Activated B cell treated with CpG ODN at 0.5 μM for 24 hours (primary cell): Measurements from ENCODE around the gene ALMS1. TPM values are rescaled to one million over a fixed set of nuclear protein-coding genes. Genes with fewer than 3 reads are reported as not detected.
A peak's percentile ranks its signal among the peaks of the same experiment; 100 is the strongest.
"Not testable (repeated sequence)": the region's sequence is repeated elsewhere in the genome, so short reads cannot be mapped to it uniquely, and the experiment has no call there.

ENCODE experiments used
- ATAC-seq: fragments of 200-7000 bp; cut with Tn5 transposase; one replicate; pipeline ENCODE4 v1.10.0; 2021; ENCODE audit warnings: low read depth, mild to moderate bottlenecking, moderate library complexity
- CTCF ChIA-PET: fragments of 350-600 bp; sonication (Branson Sonifier 250); formaldehyde crosslinking; loops from one replicate; lab custom pipeline; 2021; ENCODE audit warnings: antibody characterized with exemption; lab: Charles Lee
- POLR2A ChIA-PET: fragments of 350-600 bp; sonication (Branson Sonifier 250); formaldehyde crosslinking; loops from one replicate; lab custom pipeline; 2021; ENCODE audit warnings: antibody characterized with exemption; lab: Charles Lee
- DNase-seq: peaks from one replicate; pipeline ENCODE4 v3.0.0; 2022
- H3K27ac Mint-ChIP-seq: one replicate; pipeline ENCODE4 v1.8.0; 2020; ENCODE audit warnings: mixed read lengths
- H3K27me3 Mint-ChIP-seq: one replicate; pipeline ENCODE4 v1.8.0; 2021; ENCODE audit warnings: mixed read lengths
- H3K36me3 Mint-ChIP-seq: one replicate; pipeline ENCODE4 v1.8.0; 2021; ENCODE audit warnings: low read depth, mixed read lengths
- H3K4me1 Mint-ChIP-seq: one replicate; pipeline ENCODE4 v1.8.0; 2021; ENCODE audit warnings: mixed read lengths
- H3K4me3 Mint-ChIP-seq: one replicate; pipeline ENCODE4 v1.8.0; 2020; ENCODE audit warnings: mild to moderate bottlenecking, mixed read lengths
- H3K9me3 Mint-ChIP-seq: one replicate; pipeline ENCODE4 v1.8.0; 2020; ENCODE audit warnings: mixed read lengths
- intact Hi-C: fragments of 100-400 bp; cut with micrococcal nuclease; formaldehyde crosslinking; loops from one replicate; pipeline ENCODE4 v1.15.1; 2024
- total RNA-seq: library from RNA; stranded (reverse); gene quantifications from 2 replicates; pipeline ENCODE4 v1.2.3, GENCODE V29; 2022
- TF ChIP-seq, protein P1 (sequence below): fragments of 200-600 bp; IDR thresholded peaks from one replicate; pipeline ENCODE4 v1.8.0; 2022; ENCODE audit warnings: antibody characterized with exemption, mild to moderate bottlenecking

ALMS1 gene
- total RNA-seq, 1 donor from 2014 or later: 20.1 TPM

DNA sequence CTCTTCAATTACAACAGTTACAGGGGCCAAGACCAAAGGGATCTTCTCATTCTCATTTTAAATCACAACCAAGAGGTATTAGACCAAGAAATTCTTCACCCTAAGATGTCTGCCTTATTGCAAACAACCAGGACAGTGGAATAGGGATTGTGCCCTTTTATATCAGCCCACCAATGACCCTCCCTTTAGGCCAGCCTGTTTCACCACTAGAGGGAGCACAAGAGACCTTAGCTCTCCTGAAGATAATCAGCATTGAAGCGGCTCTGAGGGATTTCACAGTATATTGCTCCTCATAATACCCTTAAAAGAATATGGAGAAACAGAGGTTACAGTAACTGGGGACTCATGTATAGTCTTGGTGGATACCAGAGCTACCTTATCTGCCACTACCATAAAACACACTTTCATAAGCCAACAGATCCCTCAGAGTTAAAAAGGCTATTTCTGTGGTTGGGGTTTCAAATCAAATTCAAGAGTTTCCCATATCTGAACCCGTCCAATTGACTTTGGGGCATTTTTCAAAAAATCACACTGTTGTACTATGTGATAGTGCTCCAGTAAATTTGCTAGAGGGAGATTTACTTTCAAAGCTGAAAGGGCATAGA is 245.1 kb downstream of the ALMS1 start:
- CTCF ChIA-PET, DNase-seq: not testable (repeated sequence)

DNA sequence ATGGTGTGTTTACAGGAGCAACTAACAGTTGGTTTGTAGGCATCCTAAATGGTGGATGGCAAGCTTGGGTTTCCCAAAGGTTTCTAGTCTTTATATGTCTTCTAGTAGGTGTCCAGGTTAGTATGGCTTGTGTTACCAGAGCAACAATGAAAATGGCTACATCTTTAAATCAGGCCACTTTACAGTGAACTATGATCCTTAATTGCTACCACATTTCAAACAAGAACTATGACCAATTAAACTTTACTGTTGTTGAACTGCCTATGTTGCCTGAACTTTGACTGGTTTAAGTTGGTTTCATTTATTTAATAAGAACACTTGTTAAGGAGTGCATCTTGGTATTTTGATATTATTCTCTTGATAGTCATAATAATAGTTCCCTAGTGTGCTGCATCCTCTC is 251.3 kb downstream of the ALMS1 start:
- POLR2A ChIA-PET, H3K27me3 Mint-ChIP-seq, H3K4me3 Mint-ChIP-seq, CTCF ChIA-PET, H3K4me1 Mint-ChIP-seq, DNase-seq, intact Hi-C loops, H3K27ac Mint-ChIP-seq, ATAC-seq, H3K36me3 Mint-ChIP-seq: not testable (repeated sequence)
- H3K9me3 Mint-ChIP-seq: peaks cover 16% of the 10 kb centered on the region

More for the DNA sequence above, 245.1 kb downstream of the ALMS1 start:
- POLR2A ChIA-PET, H3K36me3 Mint-ChIP-seq, H3K4me3 Mint-ChIP-seq, H3K4me1 Mint-ChIP-seq, H3K9me3 Mint-ChIP-seq, H3K27ac Mint-ChIP-seq, H3K27me3 Mint-ChIP-seq: not testable (repeated sequence)
- peak; percentile 28 for ATAC-seq
- intact Hi-C loops: loop anchor here (2.0 kb wide), 1 partner anchor 60 kb away; no protein-coding TSS in a partner anchor

DNA sequence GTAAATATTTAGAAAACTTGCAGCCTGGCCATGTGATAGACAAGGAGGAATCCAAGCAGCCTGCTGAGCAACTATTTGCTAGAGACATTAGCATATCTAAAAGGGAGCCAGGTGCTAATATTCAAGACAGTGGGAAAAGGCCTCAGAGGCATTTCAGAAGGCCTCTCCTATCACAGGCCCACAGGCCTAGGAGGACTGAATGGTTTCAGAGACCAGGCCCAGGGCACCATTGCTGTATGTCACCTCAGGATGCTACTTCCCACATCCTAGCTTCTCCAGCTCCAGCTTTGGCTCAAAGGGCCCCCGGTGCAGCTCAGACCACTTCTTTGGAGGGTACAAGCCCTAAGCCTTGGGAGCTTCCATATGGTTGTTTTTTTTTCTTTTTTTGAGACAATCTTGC is 252.8 kb downstream of the ALMS1 start:
- no peak overlapping the region for H3K4me3 Mint-ChIP-seq
- POLR2A ChIA-PET: no interaction called here
- ATAC-seq (no peak), DNase-seq (no peak)
- no peak overlapping the region for H3K27ac Mint-ChIP-seq
- TF ChIP-seq, protein P1, sequence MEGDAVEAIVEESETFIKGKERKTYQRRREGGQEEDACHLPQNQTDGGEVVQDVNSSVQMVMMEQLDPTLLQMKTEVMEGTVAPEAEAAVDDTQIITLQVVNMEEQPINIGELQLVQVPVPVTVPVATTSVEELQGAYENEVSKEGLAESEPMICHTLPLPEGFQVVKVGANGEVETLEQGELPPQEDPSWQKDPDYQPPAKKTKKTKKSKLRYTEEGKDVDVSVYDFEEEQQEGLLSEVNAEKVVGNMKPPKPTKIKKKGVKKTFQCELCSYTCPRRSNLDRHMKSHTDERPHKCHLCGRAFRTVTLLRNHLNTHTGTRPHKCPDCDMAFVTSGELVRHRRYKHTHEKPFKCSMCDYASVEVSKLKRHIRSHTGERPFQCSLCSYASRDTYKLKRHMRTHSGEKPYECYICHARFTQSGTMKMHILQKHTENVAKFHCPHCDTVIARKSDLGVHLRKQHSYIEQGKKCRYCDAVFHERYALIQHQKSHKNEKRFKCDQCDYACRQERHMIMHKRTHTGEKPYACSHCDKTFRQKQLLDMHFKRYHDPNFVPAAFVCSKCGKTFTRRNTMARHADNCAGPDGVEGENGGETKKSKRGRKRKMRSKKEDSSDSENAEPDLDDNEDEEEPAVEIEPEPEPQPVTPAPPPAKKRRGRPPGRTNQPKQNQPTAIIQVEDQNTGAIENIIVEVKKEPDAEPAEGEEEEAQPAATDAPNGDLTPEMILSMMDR: no peak
- H3K4me1 Mint-ChIP-seq: no peaks in the 10 kb centered on the region
- intact Hi-C loops: no loop called here
- no peaks in the 10 kb centered on the region for H3K36me3 Mint-ChIP-seq
- H3K27me3 Mint-ChIP-seq: peaks cover 9% of the 10 kb centered on the region
- peaks cover 16% of the 10 kb centered on the region for H3K9me3 Mint-ChIP-seq
- CTCF ChIA-PET: no interaction called here

DNA sequence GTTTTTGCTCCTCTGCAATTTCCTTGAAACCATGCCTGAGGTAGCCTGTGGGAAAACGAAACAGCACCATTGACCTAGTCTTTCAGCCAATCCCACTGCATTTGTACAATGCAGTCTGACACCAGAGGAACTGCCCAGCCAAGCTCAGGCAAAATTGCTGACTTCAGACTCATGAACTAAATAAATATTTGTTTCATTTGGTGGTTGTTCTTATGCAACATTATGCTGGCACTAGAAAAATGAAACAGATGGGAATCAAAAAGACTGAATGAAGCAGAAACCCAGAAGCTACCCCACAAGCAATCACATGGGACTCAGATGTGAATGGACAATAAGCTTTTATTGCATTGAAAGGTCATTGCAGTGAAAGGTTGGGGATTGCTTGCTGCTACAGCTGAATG is 254.9 kb downstream of the ALMS1 start:
- intact Hi-C loops: no loop called here
- POLR2A ChIA-PET: no interaction called here
- no peaks in the 10 kb centered on the region for H3K4me1 Mint-ChIP-seq
- H3K36me3 Mint-ChIP-seq: no peaks in the 10 kb centered on the region
- H3K9me3 Mint-ChIP-seq: peaks cover 16% of the 10 kb centered on the region
- H3K27ac Mint-ChIP-seq: no peak overlapping the region
- no peak for DNase-seq
- no peak for ATAC-seq
- CTCF ChIA-PET: no interaction called here
- peaks cover 17% of the 10 kb centered on the region for H3K27me3 Mint-ChIP-seq
- no peak overlapping the region for H3K4me3 Mint-ChIP-seq
- TF ChIP-seq, protein P1: no peak

DNA sequence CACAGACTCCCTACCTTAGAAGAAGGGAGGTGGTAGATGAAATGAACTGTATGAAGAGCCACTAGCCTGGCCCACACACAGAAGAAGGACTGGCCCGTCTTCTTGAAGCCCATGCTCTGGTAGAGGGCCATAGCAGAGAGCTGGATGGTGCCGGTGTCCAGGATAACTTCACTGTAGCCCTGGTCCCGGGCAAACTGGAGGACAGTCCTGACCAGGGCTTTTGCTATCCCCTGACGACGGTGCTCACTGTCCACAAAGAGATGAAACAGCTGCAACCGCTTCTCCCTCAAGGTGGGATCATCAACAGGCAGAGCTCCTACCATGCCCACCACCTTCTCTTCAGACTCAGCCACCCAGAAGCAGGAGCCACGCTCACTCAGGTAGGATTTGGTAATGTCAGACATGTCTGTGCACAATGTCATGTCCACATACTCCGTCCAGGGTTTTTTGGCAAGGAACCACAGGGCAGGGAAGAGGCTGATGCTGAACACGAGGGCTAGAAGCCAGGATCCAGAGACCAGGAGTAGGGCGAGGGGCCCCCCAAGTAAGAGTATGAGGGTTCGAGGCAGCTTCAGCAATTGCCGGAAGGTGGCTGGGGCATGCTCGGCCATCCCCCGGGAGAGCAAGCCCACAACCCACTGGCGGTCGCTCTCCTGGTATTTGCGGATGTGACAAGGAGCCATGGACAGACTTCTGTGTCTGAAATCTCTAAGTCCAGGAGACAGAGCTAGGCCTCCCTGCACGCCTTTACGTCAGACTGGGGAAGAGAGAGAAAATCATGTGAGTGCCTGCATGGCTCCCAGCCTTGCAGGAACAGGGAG is 255.5 kb downstream of the ALMS1 start:
- no peak overlapping the region for H3K4me3 Mint-ChIP-seq
- H3K36me3 Mint-ChIP-seq: no peaks in the 10 kb centered on the region
- H3K27ac Mint-ChIP-seq: no peak overlapping the region
- intact Hi-C loops: no loop called here
- ATAC-seq (no peak), DNase-seq (no peak)
- POLR2A ChIA-PET: no interaction called here
- CTCF ChIA-PET: no interaction called here
- TF ChIP-seq, protein P1: no peak
- no peaks in the 10 kb centered on the region for H3K4me1 Mint-ChIP-seq
- H3K9me3 Mint-ChIP-seq: peaks cover 16% of the 10 kb centered on the region
- H3K27me3 Mint-ChIP-seq: peaks cover 17% of the 10 kb centered on the region

DNA sequence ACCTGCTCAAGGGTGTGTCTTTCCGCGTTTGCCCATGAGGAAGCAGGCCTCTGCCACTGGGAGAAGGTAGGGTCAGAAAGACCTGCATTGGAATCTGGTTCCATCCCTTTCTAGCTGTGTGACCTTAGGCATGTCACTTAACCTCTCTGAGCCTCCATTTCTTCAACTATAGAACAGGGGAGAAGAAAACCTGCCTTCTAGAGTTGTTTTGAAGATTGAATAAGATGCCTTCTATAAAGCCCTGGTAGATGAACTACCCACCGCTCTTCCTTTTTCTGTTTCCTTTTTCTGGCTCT is 256.1 kb downstream of the ALMS1 start:
- Mint-ChIP-seq H3K9me3 (peaks cover 16% of the 10 kb centered on the region), H3K4me3 (no peak overlapping the region), H3K27ac (no peak overlapping the region), H3K27me3 (peaks cover 17% of the 10 kb centered on the region), H3K36me3 (no peaks in the 10 kb centered on the region), H3K4me1 (no peaks in the 10 kb centered on the region)
- CTCF ChIA-PET: no interaction called here
- TF ChIP-seq, protein P1: no peak
- DNase-seq (no peak), ATAC-seq (no peak)
- intact Hi-C loops: no loop called here
- POLR2A ChIA-PET: no interaction called here
